Measurements from ENCODE around the gene NTM.

NTM gene

GRCh38 chr11:132122735-132123134 lies 752.3 kb downstream of the NTM start:
- TF ChIP-seq POLR2A (IDR thresholded peaks at IDR 0.05; ENCODE audit: low read depth, low read length) (no peak), POLR2AphosphoS5 (IDR thresholded peaks at IDR 0.05; ENCODE audit: low read depth, low read length) (no peak)
- FAIRE-seq, result no peak
- DNase-seq (ENCODE audit: insufficient read length), result no peak

DNA sequence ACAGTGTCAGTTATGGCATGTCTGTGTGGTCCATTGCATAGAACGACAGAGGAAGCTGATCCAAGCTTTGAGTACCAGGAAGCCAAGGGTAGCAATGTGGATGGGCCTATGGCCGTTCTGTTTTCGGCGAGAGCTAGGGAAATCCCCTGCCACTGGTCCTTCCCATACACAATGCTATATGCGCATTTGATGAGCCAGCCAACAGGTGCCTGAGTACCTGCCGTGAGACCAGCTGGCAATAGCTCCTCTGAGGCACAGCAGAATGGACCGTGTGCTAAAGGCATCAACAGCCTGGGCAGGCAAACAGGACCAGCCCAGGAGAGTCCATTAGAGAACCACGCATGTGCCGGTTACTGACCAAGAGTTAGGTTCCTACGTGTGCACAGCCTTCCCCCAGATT lies 753.0 kb downstream of the NTM start:
- FAIRE-seq, result no peak
- no peak for TF ChIP-seq POLR2A (IDR thresholded peaks at IDR 0.05; ENCODE audit: low read depth, low read length)
- no peak for TF ChIP-seq TAF1 (IDR thresholded peaks at IDR 0.05; ENCODE audit: borderline replicate concordance, low read depth, low read length)
- no peak for TF ChIP-seq POLR2AphosphoS5 (IDR thresholded peaks at IDR 0.05; ENCODE audit: low read depth, low read length)
- no peak for DNase-seq (ENCODE audit: insufficient read length)

DNA sequence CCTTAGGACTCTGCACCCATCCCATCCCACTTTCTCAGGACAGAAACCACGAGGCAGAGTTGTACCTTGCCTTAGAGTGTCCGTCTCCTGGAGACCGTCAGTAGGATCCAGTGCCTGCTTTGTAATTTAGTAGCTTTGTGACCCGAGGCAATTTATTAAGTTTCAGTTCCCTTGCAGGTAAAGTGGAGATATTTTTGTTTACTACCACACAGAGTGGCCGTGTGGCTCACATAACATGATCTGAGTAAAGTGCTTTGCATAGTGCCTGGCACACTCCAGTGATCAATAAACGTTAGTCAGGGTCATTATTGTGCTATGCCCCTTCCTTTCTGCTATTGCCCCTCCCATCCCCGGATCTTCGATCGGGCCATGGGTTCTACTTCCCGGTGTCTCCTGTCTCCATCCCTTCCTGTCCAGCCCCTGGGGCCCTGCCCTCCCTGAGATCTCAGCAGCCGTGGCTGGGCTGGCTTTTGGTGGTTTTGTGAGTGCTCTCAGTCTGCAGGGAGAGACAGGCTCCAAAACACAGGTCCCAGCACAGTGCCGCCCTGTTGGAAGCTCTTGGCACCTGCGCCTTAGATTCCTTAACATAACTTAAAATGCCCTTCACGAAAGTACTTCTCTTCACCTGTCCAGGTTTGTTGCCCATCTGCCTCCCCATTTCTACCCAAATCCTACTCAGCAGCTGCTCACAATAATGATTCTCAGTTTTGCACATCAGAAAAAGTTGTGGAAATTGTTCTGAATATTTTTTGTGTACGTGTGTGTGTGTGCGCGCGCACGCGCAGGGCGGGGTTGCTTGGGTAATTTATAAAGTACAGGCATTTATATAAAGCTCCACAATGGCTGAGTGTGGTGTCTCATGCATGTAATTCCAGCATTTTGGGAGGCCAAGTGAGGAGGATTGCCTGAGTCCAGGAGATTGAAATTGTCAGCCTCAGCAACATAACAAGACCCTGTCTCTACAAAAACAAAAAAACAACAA lies 753.7 kb downstream of the NTM start:
- no peak for FAIRE-seq
- TF ChIP-seq POLR2AphosphoS5 (IDR thresholded peaks at IDR 0.05; ENCODE audit: low read depth, low read length), result no peak
- TF ChIP-seq TAF1 (IDR thresholded peaks at IDR 0.05; ENCODE audit: borderline replicate concordance, low read depth, low read length), result no peak
- no peak for TF ChIP-seq POLR2A (IDR thresholded peaks at IDR 0.05; ENCODE audit: low read depth, low read length)
- no peak for DNase-seq (ENCODE audit: insufficient read length)

DNA sequence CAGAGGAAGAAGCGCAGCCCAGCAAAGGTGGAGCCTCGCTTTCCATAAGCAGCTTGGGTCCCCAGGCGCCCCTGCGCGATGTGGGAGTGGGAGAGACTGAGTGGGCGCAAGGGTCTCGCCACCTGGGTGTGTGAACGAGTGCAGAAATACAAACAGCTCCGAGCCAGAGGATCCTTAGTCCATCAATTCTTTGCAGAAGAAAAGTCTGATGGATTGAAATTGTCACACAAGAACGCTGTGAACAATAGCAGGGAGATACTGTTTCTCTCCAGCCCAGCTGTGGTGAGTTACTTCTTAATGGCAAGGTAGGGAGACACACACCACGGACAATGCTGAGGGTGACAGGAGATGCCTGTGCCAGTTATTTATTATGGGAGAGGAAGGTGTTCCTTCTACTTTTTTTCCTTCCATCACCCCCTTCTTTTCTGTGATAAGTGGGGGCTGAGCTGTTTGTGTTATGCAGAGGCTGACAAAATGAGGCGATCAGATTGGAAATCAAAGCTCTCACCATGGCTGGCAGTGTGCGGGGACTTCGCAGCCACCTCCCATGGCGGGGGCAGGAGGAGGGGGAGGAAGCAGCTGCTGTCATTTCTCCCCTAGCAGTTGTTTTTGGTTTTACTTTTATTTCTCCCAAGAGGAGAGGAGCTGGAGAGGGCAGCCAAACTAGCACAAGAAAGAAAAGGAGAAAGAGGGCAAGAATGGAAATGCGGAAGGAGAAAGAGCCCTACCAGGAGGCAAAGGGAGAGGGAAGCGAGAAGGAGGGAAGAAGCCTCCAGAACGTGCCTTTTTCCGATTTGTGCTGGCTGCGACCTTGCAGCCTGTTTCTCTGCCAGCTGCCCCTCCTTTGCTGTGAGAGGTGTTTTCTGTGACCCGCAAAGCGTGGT lies 755.8 kb downstream of the NTM start:
- DNase-seq (ENCODE audit: insufficient read length) (no peak), FAIRE-seq (no peak)
- TF ChIP-seq POLR2A (IDR thresholded peaks at IDR 0.05; ENCODE audit: low read depth, low read length) (no peak), TAF1 (IDR thresholded peaks at IDR 0.05; ENCODE audit: borderline replicate concordance, low read depth, low read length) (no peak), POLR2AphosphoS5 (IDR thresholded peaks at IDR 0.05; ENCODE audit: low read depth, low read length) (no peak)

DNA sequence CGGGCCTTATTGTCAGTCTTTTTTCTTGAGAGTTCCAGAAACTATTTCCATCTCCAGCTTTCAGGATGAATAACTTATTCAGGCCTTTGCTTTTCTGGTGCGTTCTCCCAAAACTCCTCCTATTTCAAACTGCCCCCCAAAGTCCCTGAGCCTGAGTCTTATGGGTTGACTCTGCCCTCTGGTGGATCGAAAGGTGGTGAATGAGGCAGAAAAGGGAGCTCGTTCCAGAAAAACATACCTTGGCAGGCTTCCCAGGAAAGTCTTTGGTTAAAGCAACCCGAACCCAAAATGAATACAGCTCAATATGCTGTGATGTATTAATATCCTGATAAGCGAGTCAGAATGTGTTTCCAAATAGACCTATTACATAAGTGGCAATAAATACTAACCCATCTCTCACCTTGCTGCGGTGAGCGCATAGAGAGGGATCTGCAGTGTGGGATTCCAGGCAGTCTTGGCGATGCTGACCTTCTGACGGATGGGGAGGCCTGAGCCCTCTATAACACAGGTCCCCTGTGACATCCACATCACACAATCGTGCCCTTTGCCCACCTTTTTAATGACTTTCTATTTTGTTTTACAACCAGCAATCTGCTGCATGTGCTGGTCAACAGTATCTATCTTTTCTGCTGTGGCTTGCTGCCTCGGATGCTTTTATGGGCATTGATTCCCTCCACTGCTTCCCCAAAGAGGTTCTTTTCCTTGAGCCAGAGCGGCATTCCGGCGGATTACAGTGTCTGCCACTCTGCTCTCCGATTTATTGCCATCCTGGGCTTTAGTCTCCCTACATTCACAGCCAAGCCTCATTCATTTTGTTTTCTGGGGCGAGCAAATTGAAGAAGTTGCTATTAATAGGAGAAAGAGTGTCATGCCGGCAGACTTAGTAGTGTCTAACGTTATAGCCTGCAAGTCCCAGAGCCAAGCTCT lies 756.8 kb downstream of the NTM start:
- no peak for TF ChIP-seq TAF1 (IDR thresholded peaks at IDR 0.05; ENCODE audit: borderline replicate concordance, low read depth, low read length)
- TF ChIP-seq POLR2AphosphoS5 (IDR thresholded peaks at IDR 0.05; ENCODE audit: low read depth, low read length), result no peak
- no peak for TF ChIP-seq POLR2A (IDR thresholded peaks at IDR 0.05; ENCODE audit: low read depth, low read length)
- DNase-seq (ENCODE audit: insufficient read length) (no peak), FAIRE-seq (no peak)

GRCh38 chr11:132127900-132128288 lies 757.5 kb downstream of the NTM start:
- FAIRE-seq, result no peak
- TF ChIP-seq POLR2A (IDR thresholded peaks at IDR 0.05; ENCODE audit: low read depth, low read length) (no peak), TAF1 (IDR thresholded peaks at IDR 0.05; ENCODE audit: borderline replicate concordance, low read depth, low read length) (no peak), POLR2AphosphoS5 (IDR thresholded peaks at IDR 0.05; ENCODE audit: low read depth, low read length) (no peak)
- DNase-seq (ENCODE audit: insufficient read length), result no peak

DNA sequence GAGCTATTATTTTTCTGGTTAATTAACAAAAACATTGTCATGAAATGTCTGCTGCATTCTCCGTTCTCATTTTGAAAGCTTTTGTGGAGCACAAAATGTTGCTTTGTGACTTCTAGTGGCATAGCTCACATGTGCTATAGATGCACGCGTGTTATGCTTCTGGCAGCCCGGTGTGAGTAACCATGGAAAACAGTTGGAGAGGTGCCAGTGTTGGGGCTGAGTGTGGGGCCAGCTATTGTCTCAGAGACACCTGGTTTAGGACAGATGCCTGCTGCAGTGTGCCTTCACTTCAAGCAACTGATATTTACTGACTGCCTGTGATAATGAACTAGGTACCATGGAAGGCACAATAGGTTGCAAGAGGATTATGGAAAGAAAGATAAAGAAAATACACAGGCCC lies 760.6 kb downstream of the NTM start:
- no peak for TF ChIP-seq TAF1 (IDR thresholded peaks at IDR 0.05; ENCODE audit: borderline replicate concordance, low read depth, low read length)
- DNase-seq (ENCODE audit: insufficient read length), result no peak
- FAIRE-seq, result no peak

GRCh38 chr11:132131961-132132360 lies 761.5 kb downstream of the NTM start:
- DNase-seq (ENCODE audit: insufficient read length), result no peak
- no peak for FAIRE-seq
- TF ChIP-seq POLR2A (IDR thresholded peaks at IDR 0.05; ENCODE audit: low read depth, low read length) (no peak), POLR2AphosphoS5 (IDR thresholded peaks at IDR 0.05; ENCODE audit: low read depth, low read length) (no peak), TAF1 (IDR thresholded peaks at IDR 0.05; ENCODE audit: borderline replicate concordance, low read depth, low read length) (no peak)

DNA sequence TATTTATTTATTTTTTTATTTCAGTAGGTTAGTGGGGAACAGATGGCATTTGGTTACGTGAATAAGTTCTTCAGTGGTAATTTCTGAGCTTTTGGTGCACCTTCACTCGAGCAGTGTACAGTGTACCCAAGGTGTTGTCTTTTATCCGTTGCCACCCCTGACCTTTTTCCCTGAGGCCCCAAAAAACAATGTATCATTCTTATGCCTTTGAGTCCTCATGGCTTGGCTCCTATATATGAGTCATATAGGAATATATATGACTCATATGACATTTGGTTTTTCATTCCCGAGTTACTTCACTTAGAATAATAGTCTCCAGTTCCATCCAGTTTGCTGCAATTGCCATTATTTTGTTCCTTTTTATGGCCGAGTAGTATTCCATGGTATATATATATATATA lies 763.9 kb downstream of the NTM start:
- DNase-seq (ENCODE audit: insufficient read length) (no peak), FAIRE-seq (no peak)
- TF ChIP-seq POLR2A (IDR thresholded peaks at IDR 0.05; ENCODE audit: low read depth, low read length) (no peak), POLR2AphosphoS5 (IDR thresholded peaks at IDR 0.05; ENCODE audit: low read depth, low read length) (no peak), TAF1 (IDR thresholded peaks at IDR 0.05; ENCODE audit: borderline replicate concordance, low read depth, low read length) (no peak)

- FAIRE-seq, result no peak
Measured at GRCh38 chr11:132137289-132137980, 767.0 kb downstream of the NTM start.

More at GRCh38 chr11:132137289-132137980, 767.0 kb downstream of the NTM start:
- TF ChIP-seq TAF1 (IDR thresholded peaks at IDR 0.05; ENCODE audit: borderline replicate concordance, low read depth, low read length) (no peak), POLR2AphosphoS5 (IDR thresholded peaks at IDR 0.05; ENCODE audit: low read depth, low read length) (no peak), POLR2A (IDR thresholded peaks at IDR 0.05; ENCODE audit: low read depth, low read length) (no peak)
- DNase-seq (ENCODE audit: insufficient read length), result no peak

All from GM12892 (cell line).